Natural killer cell (primary cell): Measurements from ENCODE around the gene SYNDIG1. TPM values are rescaled to one million over a fixed set of nuclear protein-coding genes. Genes with fewer than 3 reads are reported as not detected.

ENCODE experiments used
- ATAC-seq, 3 donors: fragments of 150-1000 bp in 2 of 3; fragments of 200-7000 bp in 1 of 3; cut with Tn5 transposase; 1 replicate in 1 of 3; 2 replicates in 2 of 3; pipeline ENCODE4 v1.10.0; 2021; ENCODE audit warnings: mild to moderate bottlenecking in 2 of 3, moderate library complexity in 2 of 3
- DNase-seq, 2 donors: peaks; one replicate each; pipeline versions ENCODE4 v3.0.0 to v3.0.0-alpha.2; 2013 to 2021; ENCODE audit warnings: mixed read lengths in 1 of 2
- H3K27ac ChIP-seq: one replicate; pipeline ENCODE4 v1.5.1; 2013; ENCODE audit warnings: mild to moderate bottlenecking, low read length
- H3K27me3 ChIP-seq: one replicate; pipeline ENCODE4 v1.6.1; 2013; ENCODE audit warnings: low read length; ENCODE audit not compliant: control insufficient read depth, insufficient read depth
- H3K36me3 ChIP-seq: one replicate; pipeline ENCODE4 v1.6.1; 2013; ENCODE audit warnings: low read length; ENCODE audit not compliant: control insufficient read depth, insufficient read depth
- H3K4me1 ChIP-seq: one replicate; pipeline ENCODE4 v1.6.1; 2013; ENCODE audit warnings: low read length; ENCODE audit not compliant: control insufficient read depth, insufficient read depth
- H3K4me3 ChIP-seq: one replicate; pipeline ENCODE4 v1.5.1; 2013; ENCODE audit warnings: low read length
- H3K9me3 ChIP-seq: one replicate; pipeline ENCODE4 v1.6.1; 2013; ENCODE audit warnings: low read length; ENCODE audit not compliant: control insufficient read depth, insufficient read depth
- H3K27ac Mint-ChIP-seq, 2 donors: one replicate each; pipeline ENCODE4 v1.8.0; 2022; ENCODE audit warnings: mild to moderate bottlenecking in 2 of 2, mixed read lengths in 2 of 2, moderate library complexity in 1 of 2
- H3K27me3 Mint-ChIP-seq, 2 donors: one replicate each; pipeline ENCODE4 v1.8.0; 2022; ENCODE audit warnings: low read depth in 2 of 2, mixed read lengths in 2 of 2
- H3K36me3 Mint-ChIP-seq: one replicate; pipeline ENCODE4 v1.8.0; 2022; ENCODE audit warnings: mixed read lengths
- H3K4me1 Mint-ChIP-seq, 2 donors: one replicate each; pipeline ENCODE4 v1.8.0; 2022; ENCODE audit warnings: mixed read lengths in 2 of 2
- H3K4me3 Mint-ChIP-seq: one replicate; pipeline ENCODE4 v1.8.0; 2022; ENCODE audit warnings: mild to moderate bottlenecking, moderate library complexity, mixed read lengths
- H3K9me3 Mint-ChIP-seq, 2 donors: one replicate each; pipeline ENCODE4 v1.8.0; 2022; ENCODE audit warnings: mixed read lengths in 2 of 2
- WGBS: methylation state at CpG from one replicate; pipeline ENCODE4 v1.1.7; 2013; ENCODE audit warnings: missing lambda C conversion rate; ENCODE audit not compliant: insufficient coverage; 5-methylcytosine and 5-hydroxymethylcytosine counted together
- intact Hi-C: fragments of 100-400 bp; cut with micrococcal nuclease; formaldehyde crosslinking; loops from one replicate; pipeline ENCODE4 v1.14.2; 2022
- total RNA-seq, 4 donors: library from RNA; stranded (reverse); fragments of 120-200 nt in 1 of 4; gene quantifications; one replicate each; pipeline versions ENCODE4 v1.2.3 to v1.2.4, GENCODE V29; 2013 to 2022
- TF ChIP-seq, protein P1 (sequence below): fragments of 200-600 bp; IDR thresholded peaks from one replicate; pipeline ENCODE4 v1.8.0; 2022; ENCODE audit warnings: antibody characterized with exemption

SYNDIG1 gene
- total RNA-seq, 3 donors from 2014 or later (not counting 1 experiment from before 2014, with no cell fraction given) = not detected

DNA sequence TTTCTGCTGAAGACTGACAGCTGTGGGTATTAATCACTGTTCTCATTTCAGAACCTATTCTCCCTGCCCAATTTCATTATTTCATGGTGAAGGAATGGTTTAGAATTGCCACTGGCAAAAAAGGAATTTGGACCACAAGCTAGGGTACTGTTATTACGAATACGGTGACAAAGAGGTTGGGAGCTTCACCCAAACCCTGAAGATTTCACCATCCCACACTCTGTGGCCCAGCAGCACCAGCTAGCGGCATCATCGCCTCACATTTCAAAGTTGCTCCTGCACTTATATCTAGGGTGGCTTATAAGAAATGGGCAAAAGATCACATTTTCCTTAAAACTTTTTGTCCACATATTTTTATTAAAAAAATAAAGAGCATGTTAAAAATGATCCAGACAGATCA is 236.1 kb downstream of the SYNDIG1 start:
- no peak for ATAC-seq
- no peaks in the 10 kb centered on the region for H3K36me3 Mint-ChIP-seq
- Histone ChIP-seq H3K4me1 (no peaks in the 10 kb centered on the region), H3K9me3 (no peaks in the 10 kb centered on the region), H3K36me3 (no peaks in the 10 kb centered on the region), H3K27ac (no peak overlapping the region), H3K4me3 (no peak overlapping the region), H3K27me3 (no peaks in the 10 kb centered on the region)
- TF ChIP-seq, protein P1, sequence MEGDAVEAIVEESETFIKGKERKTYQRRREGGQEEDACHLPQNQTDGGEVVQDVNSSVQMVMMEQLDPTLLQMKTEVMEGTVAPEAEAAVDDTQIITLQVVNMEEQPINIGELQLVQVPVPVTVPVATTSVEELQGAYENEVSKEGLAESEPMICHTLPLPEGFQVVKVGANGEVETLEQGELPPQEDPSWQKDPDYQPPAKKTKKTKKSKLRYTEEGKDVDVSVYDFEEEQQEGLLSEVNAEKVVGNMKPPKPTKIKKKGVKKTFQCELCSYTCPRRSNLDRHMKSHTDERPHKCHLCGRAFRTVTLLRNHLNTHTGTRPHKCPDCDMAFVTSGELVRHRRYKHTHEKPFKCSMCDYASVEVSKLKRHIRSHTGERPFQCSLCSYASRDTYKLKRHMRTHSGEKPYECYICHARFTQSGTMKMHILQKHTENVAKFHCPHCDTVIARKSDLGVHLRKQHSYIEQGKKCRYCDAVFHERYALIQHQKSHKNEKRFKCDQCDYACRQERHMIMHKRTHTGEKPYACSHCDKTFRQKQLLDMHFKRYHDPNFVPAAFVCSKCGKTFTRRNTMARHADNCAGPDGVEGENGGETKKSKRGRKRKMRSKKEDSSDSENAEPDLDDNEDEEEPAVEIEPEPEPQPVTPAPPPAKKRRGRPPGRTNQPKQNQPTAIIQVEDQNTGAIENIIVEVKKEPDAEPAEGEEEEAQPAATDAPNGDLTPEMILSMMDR = no peak
- intact Hi-C loops = no loop called here
- DNase-seq = no peak
- no peak overlapping the region for H3K27ac Mint-ChIP-seq
- no peaks in the 10 kb centered on the region for H3K4me1 Mint-ChIP-seq
- H3K4me3 Mint-ChIP-seq = no peak overlapping the region
- peaks cover 1 to 28% of the 10 kb centered on the region in 2 donors for H3K27me3 Mint-ChIP-seq
- no peaks in the 10 kb centered on the region for H3K9me3 Mint-ChIP-seq
- 89% methylated on average over 3 of the region's 4 CpGs for WGBS

DNA sequence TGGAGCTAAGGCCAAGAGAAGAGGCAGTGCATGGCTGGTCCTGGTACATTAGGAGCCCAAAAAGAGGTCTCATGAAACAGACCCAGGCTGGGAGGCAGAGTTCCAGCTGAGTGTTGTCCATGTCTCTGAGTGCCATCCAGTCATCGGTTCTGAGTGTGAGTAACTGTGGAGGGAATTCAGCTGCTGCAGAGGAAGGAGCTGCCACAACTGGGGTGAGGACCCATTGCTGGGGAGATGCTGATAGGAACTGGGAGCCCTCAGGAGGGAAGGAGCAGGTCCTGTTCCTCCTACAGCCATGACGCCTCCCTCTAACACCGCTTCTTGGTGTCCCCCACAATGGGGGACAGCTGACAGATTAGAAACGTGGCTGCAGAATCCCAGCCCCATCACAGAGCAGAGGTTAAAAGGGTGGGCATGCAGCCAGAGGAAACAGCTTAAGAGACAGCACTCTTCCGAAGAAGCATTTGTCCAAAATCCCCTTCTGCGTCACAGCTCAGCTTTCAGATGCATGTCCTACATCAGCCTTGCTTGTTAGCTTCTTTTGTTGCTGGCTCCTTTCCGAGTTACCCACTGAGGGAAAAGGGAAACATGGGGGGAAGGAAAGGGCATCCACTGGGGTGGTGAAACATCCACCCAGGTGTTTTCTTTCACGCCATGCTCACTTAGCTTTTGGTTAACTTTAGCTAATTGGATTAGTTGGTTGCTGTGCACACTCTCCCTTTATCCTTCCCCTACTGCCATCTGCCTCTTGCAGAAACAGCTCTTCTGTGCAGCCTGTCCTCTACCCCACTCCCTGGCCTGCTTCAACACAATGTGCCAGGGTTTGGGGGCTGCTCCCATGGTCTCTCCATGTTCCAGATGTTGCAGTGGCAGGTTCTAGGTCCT is 239.2 kb downstream of the SYNDIG1 start:
- Mint-ChIP-seq H3K36me3 (no peaks in the 10 kb centered on the region), H3K27me3 (peaks cover 6 to 29% of the 10 kb centered on the region in 2 donors), H3K9me3 (peaks cover 0 to 2% of the 10 kb centered on the region in 2 donors), H3K27ac (no peak overlapping the region), H3K4me3 (no peak overlapping the region), H3K4me1 (no peaks in the 10 kb centered on the region)
- intact Hi-C loops = no loop called here
- no peaks in the 10 kb centered on the region for H3K27me3 ChIP-seq
- ATAC-seq (no peak), DNase-seq (no peak)
- 86% methylated on average over 7 of the region's 8 CpGs for WGBS
- TF ChIP-seq, protein P1 = no peak
- H3K27ac ChIP-seq = no peak overlapping the region
- H3K4me3 ChIP-seq = no peak overlapping the region
- no peaks in the 10 kb centered on the region for H3K4me1 ChIP-seq
- H3K36me3 ChIP-seq = no peaks in the 10 kb centered on the region
- no peaks in the 10 kb centered on the region for H3K9me3 ChIP-seq
